HG03135 (cell line): ENCODE data around the gene ARF3.

ENCODE experiments used
- ATAC-seq: cut with Tn5 transposase; IDR thresholded peaks from one replicate; pipeline ENCODE4 v1.9.1; 2021; ENCODE audit warnings: mild to moderate bottlenecking, moderate library complexity; ENCODE audit not compliant: unreplicated experiment

The ARF3 gene

GRCh38 chr12:48982397-48983080 is 25.3 kb upstream of the ARF3 start:
- ATAC-seq = no peak

DNA sequence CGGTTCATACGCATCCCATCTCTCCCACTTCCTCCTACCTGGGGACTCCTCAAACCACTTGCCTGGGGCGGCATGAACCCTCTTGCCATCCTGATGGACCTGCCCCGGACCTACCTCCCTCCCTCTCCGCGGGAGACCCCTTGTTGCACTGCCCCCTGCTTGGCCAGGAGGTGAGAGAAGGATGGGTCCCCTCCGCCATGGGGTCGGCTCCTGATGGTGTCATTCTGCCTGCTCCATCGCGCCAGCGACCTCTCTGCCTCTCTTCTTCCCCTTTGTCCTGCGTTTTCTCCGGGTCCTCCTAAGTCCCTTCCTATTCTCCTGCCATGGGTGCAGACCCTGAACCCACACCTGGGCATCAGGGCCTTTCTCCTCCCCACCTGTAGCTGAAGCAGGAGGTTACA is 24.5 kb upstream of the ARF3 start:
- ATAC-seq = no peak

- ATAC-seq = no peak
These were observed 23.9 kb upstream of the ARF3 start for GRCh38 chr12:48980953-48981756.

DNA sequence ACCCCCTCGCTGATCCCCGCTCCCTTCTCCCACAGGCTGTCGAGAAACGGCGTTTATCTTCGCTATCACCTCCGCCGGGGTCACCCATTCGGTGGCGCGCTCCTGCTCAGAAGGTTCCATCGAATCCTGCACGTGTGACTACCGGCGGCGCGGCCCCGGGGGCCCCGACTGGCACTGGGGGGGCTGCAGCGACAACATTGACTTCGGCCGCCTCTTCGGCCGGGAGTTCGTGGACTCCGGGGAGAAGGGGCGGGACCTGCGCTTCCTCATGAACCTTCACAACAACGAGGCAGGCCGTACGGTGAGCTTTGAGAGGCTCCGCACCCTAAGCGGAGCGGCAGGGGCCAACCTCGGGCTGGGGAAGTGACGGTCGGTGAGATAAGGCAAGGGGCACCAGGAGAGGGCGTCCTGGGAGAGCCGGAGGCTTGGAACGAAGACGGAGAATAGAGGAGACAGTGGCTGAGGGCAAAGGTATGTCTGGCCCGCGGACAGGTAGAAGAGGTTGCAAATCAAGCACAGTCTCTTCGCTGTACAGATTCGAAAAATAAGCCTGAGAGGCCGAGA is 23.2 kb upstream of the ARF3 start:
- no peak for ATAC-seq

DNA sequence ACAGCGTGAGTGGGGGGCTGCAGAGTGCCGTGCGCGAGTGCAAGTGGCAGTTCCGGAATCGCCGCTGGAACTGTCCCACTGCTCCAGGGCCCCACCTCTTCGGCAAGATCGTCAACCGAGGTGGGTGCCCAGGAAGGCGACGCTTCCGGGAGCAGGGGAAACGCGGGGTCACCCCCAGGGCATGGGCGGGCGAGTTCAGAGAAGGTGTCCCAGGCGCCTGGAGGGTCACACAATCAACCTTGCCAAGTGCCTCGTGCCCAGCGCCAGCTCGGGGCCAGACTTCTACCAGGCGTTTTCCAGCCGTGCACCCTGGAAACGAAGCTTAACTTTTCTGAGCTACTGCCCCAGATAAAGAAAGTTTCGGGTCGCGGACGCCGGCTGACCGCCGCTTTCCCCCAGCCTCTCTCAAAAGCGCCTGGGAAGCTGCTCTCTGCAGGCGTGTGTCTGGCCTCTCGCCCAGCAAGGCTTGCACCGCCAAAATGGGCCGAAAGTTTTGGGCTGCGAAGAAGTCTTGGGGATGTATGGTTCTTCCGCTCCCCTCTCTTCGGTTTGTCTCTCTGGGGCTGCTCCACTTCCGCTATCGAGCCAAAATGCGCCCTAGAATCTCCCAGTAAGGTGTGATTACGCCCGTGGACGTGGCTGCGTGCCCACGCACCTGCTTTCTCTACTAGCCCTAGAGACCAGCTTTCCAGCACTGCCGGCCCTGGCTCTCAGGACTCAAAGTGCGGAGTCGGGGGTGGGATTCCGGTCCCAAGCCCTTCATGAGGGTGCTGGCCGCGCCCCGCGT is 22.5 kb upstream of the ARF3 start:
- no peak for ATAC-seq

DNA sequence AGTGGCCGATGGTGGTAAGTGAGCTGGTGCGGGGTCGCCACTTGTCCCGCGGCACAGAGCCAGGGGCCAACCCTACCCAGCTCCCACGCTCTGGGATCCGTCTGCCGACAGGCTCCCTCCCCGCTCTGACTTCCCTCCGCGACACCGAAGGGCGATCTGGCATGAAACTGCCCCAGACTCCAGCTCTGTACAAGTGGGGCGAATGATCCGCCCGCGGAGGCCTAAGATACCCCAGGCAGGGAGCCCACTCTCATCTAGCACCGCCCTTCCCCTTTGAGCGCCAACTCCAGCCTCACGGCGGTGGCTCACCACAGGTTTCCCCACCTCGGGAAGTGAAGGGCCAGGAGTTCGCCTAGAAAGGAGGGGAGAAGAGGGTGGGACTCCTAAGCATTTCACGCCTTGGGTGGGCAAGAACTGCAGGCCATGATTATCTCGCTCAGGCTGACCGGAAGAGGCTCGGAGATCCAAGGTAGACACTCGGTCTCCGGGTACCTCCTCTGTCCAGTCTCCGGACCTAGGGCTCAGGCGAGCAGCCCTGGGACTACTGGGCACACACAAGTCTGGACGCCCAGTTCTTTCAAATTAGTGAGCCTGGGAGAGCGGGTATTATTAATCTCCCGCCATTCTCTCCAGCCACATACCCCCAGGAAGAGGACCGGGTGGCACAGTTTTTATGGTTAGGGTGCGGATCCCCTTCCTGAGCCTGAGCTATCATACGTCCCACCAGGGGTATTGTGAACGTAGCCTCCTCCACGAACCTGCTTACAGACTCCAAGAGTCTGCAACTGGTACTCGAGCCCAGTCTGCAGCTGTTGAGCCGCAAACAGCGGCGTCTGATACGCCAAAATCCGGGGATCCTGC is 21.7 kb upstream of the ARF3 start:
- ATAC-seq = no peak

- ATAC-seq = peak; percentile 3
These were observed 21.0 kb upstream of the ARF3 start, which contains the start of gene WNT1 for GRCh38 chr12:48978291-48978740. TSS of gene WNT1 (plus strand) at chr12:48978322. CDS start at chr12:48978651, 329 bp downstream.

- peak; percentile 52 for ATAC-seq
These were observed 20.3 kb upstream of the ARF3 start for GRCh38 chr12:48977290-48978281.

GRCh38 chr12:48973941-48974673 is 16.8 kb upstream of the ARF3 start:
- ATAC-seq = no peak

GRCh38 chr12:48973531-48973930 is 16.2 kb upstream of the ARF3 start:
- no peak for ATAC-seq

DNA sequence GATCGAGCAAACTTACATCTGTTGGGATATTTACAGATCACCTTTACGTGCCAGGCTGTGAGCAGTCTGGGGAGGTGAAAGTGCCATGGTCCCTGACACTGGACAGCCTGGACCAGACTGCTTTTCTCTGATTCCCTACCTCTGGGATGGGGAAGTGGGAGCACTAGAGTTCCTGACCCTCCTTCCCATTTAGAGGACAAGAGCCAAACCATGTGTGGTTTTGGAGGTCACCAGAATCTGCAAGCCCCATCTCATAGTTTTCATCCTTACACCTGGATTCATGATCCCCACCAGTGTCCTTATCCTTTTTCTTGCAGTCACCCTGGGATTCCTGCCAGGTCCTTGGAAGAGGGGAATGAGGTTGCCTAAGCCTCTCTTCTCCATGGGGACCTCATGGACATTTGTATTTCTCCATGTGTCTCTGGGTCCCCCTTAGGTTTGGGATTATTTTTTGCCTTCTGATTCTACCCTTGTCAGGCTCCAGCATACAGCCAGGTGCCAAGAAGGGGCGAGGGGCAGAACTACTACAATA is 15.7 kb upstream of the ARF3 start:
- ATAC-seq = no peak

DNA sequence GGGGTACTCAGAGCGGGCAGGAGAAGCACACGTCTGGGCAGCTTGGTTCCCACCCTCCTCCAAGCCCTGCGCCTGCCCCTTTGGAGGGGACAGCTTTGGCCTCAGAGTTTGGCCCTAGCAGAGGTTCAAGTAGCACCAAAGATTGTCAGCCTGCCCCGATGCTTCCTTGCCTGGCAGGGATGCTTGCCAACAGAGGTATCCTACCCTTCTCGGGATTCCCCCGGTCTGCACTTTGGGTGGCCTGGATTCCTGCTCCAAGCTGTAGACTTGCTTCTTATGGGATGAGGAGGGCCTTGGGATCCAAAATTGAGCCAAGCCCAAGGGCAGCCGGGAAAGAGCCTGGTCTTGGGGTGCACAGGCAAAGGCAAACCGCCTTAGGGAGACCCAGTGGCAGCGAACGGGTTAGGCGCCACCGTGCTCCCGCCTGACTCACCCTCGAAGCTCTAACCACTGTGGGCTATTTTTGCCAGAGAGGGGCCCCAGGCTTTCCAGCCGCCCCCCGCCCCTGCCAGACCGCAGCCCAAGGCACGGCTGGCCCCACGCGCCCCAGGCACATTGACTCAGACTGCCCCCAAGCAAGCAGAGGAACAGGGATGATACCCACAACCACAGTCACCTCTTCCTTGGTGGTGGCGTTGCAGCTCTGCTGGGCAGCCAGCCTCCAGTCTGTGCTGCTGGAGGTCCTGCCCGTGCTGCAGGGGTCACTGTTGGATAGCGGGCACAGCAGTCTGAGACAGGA is 15.1 kb upstream of the ARF3 start:
- ATAC-seq = no peak

GRCh38 chr12:48970702-48971334 is 13.5 kb upstream of the ARF3 start:
- no peak for ATAC-seq

DNA sequence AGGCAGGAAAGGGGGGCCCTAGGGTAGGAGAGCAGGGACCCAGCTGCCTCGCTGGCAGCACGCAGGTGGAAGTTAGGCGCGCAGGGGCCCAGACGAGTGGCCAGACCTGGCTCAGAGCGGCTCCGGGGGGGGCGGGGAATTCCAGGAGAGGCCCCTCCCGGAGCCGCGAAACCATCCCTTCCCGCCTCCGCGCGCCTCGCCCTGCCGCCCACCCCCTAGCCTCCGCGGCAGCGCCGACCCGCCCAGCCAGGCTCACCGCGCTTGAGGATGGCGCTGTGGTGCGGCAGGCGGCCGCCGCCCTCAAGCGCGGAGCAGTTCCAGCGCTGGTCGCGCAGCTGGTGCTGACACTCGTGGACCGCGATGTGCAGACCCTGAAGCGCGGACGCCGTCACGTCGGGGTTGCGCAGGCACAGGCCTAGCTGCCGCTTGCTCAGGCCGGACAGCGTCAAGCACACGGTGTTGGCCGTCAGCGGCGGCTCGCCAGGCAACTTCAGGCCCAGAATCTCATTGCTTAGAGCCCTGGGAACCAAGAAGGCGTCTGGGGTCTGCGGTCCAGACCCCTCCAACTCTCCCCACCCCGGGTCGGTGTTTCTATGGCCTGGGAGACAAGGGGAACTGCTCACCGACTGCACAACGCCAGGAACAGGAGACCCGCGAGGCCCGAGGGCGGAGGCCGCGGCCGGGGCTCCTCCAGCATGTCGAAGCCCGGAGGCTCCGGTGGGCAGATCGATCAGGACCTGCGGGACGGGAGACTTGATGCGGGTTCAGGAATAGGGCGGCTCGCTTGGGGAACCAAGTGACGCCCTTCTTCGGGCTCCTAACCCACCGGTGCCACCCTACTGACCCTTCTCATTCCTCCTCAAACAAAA is 12.8 kb upstream of the ARF3 start:
- ATAC-seq = no peak

- ATAC-seq = no peak
These were observed 12.0 kb upstream of the ARF3 start for GRCh38 chr12:48969160-48969771.

DNA sequence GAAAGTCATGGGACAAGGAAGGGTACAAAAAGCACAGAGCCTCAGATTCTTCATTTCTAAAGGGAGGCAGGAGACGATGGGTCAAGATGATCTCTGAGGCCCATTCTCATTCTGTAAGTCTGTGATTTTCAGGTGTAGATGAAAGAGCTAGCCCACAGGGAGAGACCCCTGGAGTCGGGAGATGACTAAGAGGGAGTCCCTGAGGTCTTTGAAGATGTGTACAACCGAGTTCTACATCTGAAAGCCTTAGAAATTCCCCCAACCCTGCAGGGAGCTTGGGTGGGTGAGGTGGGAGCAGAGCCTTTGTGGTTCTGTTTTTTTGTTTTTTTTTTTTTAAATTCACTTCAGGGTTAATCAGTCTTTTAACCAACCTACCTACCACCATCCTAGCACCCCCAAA is 11.2 kb upstream of the ARF3 start:
- no peak for ATAC-seq
